HG03342 (cell line): Measurements from ENCODE around the gene TNFRSF6B.

Experiments
- ATAC-seq: cut with Tn5 transposase; IDR thresholded peaks from one replicate; pipeline ENCODE4 v1.9.1; 2021; ENCODE audit warnings: mild to moderate bottlenecking, moderate library complexity; ENCODE audit not compliant: unreplicated experiment

The TNFRSF6B gene

GRCh38 chr20:63682384-63683139 is 13.9 kb upstream of the TNFRSF6B start:
- no peak for ATAC-seq

GRCh38 chr20:63685269-63686026 is 11.0 kb upstream of the TNFRSF6B start:
- no peak for ATAC-seq

- ATAC-seq = no peak
Measured at GRCh38 chr20:63686094-63686491, 10.4 kb upstream of the TNFRSF6B start.

GRCh38 chr20:63686492-63687321 is 9.7 kb upstream of the TNFRSF6B start:
- no peak for ATAC-seq

- ATAC-seq = no peak
Measured at GRCh38 chr20:63687419-63688178, 8.9 kb upstream of the TNFRSF6B start.

- ATAC-seq = no peak
Measured at GRCh38 chr20:63688228-63689045, 8.0 kb upstream of the TNFRSF6B start.

GRCh38 chr20:63689046-63690002 is 7.1 kb upstream of the TNFRSF6B start:
- ATAC-seq = no peak

- no peak for ATAC-seq
Measured at GRCh38 chr20:63690003-63690897, 6.2 kb upstream of the TNFRSF6B start.

GRCh38 chr20:63690898-63691710 is 5.3 kb upstream of the TNFRSF6B start:
- ATAC-seq = no peak

- ATAC-seq = no peak
Measured at GRCh38 chr20:63691711-63692435, 4.6 kb upstream of the TNFRSF6B start.

- no peak for ATAC-seq
Measured at GRCh38 chr20:63692436-63693082, 3.9 kb upstream of the TNFRSF6B start.

GRCh38 chr20:63693083-63693732 is 3.2 kb upstream of the TNFRSF6B start:
- no peak for ATAC-seq

- no peak for ATAC-seq
Measured at GRCh38 chr20:63693733-63694583, 2.5 kb upstream of the TNFRSF6B start.
